Measurements from ENCODE around the gene ZC3H12D. TPM values are rescaled to one million over a fixed set of nuclear protein-coding genes. Genes with fewer than 3 reads are reported as not detected.

The ZC3H12D gene
- total RNA-seq, 2 donors from 2014 or later = 4.3 to 4.9 TPM

- intact Hi-C loops (cut with DNase I) = no loop called here
- Histone ChIP-seq H3K27ac (no peak overlapping the region), H3K4me1 (no peaks in the 10 kb centered on the region), H3K36me3 (no peaks in the 10 kb centered on the region), H3K27me3 (no peaks in the 10 kb centered on the region), H3K9ac (ENCODE audit: low read depth in 2 of 2, low read length in 2 of 2) (no peak overlapping the region), H3K4me3 (no peak overlapping the region), H3K9me3 (no peaks in the 10 kb centered on the region)
- no peak for DNase-seq
- no peak for TF ChIP-seq CTCF (IDR thresholded peaks at IDR 0.05)
Observed at GRCh38 chr6:149508485-149508884, 23.7 kb upstream of the ZC3H12D start.

- H3K4me1 ChIP-seq = no peaks in the 10 kb centered on the region
- no peak overlapping the region for H3K4me3 ChIP-seq
- H3K36me3 ChIP-seq = no peaks in the 10 kb centered on the region
- no peak overlapping the region for H3K27ac ChIP-seq
- H3K27me3 ChIP-seq = no peaks in the 10 kb centered on the region
- intact Hi-C loops (cut with DNase I) = no loop called here
- no peak for TF ChIP-seq CTCF (IDR thresholded peaks at IDR 0.05)
- H3K9me3 ChIP-seq = no peaks in the 10 kb centered on the region
- no peak for DNase-seq
- H3K9ac ChIP-seq (ENCODE audit: low read depth in 2 of 2, low read length in 2 of 2) = no peak overlapping the region
Observed at GRCh38 chr6:149503872-149504271, 19.1 kb upstream of the ZC3H12D start.

GRCh38 chr6:149503276-149503675, 18.5 kb upstream of the ZC3H12D start:
- no peak overlapping the region for H3K27ac ChIP-seq
- no peak for DNase-seq
- H3K9me3 ChIP-seq = no peaks in the 10 kb centered on the region
- H3K36me3 ChIP-seq = no peaks in the 10 kb centered on the region
- intact Hi-C loops (cut with DNase I) = no loop called here
- no peak overlapping the region for H3K4me3 ChIP-seq
- no peaks in the 10 kb centered on the region for H3K27me3 ChIP-seq
- TF ChIP-seq CTCF (IDR thresholded peaks at IDR 0.05) = no peak
- no peaks in the 10 kb centered on the region for H3K4me1 ChIP-seq
- no peak overlapping the region for H3K9ac ChIP-seq (ENCODE audit: low read depth in 2 of 2, low read length in 2 of 2)

- Histone ChIP-seq H3K9me3 (no peaks in the 10 kb centered on the region), H3K9ac (ENCODE audit: low read depth in 2 of 2, low read length in 2 of 2) (no peak overlapping the region), H3K27ac (no peak overlapping the region), H3K27me3 (no peaks in the 10 kb centered on the region), H3K4me1 (no peaks in the 10 kb centered on the region), H3K36me3 (no peaks in the 10 kb centered on the region), H3K4me3 (no peak overlapping the region)
- intact Hi-C loops (cut with DNase I) = no loop called here
- TF ChIP-seq CTCF (IDR thresholded peaks at IDR 0.05) = no peak
- DNase-seq = no peak
Observed at GRCh38 chr6:149501768-149502167, 17.0 kb upstream of the ZC3H12D start.

GRCh38 chr6:149501201-149501600, 16.4 kb upstream of the ZC3H12D start:
- intact Hi-C loops (cut with DNase I) = no loop called here
- no peak overlapping the region for H3K9ac ChIP-seq (ENCODE audit: low read depth in 2 of 2, low read length in 2 of 2)
- no peak overlapping the region for H3K27ac ChIP-seq
- TF ChIP-seq CTCF (IDR thresholded peaks at IDR 0.05) = no peak
- no peak overlapping the region for H3K4me3 ChIP-seq
- H3K4me1 ChIP-seq = no peaks in the 10 kb centered on the region
- no peaks in the 10 kb centered on the region for H3K27me3 ChIP-seq
- no peaks in the 10 kb centered on the region for H3K9me3 ChIP-seq
- no peak for DNase-seq
- H3K36me3 ChIP-seq = no peaks in the 10 kb centered on the region

- H3K9me3 ChIP-seq = no peaks in the 10 kb centered on the region
- H3K4me3 ChIP-seq = no peak overlapping the region
- intact Hi-C loops (cut with DNase I) = no loop called here
- H3K9ac ChIP-seq (ENCODE audit: low read depth in 2 of 2, low read length in 2 of 2) = no peak overlapping the region
- H3K36me3 ChIP-seq = no peaks in the 10 kb centered on the region
- TF ChIP-seq CTCF (IDR thresholded peaks at IDR 0.05) = no peak
- no peak for DNase-seq
- H3K27ac ChIP-seq = no peak overlapping the region
- no peaks in the 10 kb centered on the region for H3K4me1 ChIP-seq
- no peaks in the 10 kb centered on the region for H3K27me3 ChIP-seq
Observed at GRCh38 chr6:149500096-149500495, 15.3 kb upstream of the ZC3H12D start.
